Lung (tissue), 12 donors: ENCODE measurements around the gene VWCE. TPM values are rescaled to one million over a fixed set of nuclear protein-coding genes. Genes with fewer than 3 reads are reported as not detected.

Source experiments
- ATAC-seq: fragments of 200-7000 bp; cut with Tn5 transposase; one replicate; pipeline ENCODE4 v1.9.1; 2020; ENCODE audit warnings: moderate number of reproducible peaks; ENCODE audit not compliant: insufficient read depth, low FRiP score
- DNase-seq, 3 donors: peaks; one replicate each; pipeline ENCODE4 v3.0.0-alpha.2; 2013 to 2017
- H3K27ac ChIP-seq, 2 donors: one replicate each; pipeline ENCODE4 v1.5.1; 2013; ENCODE audit warnings: mild to moderate bottlenecking in 2 of 2, moderate library complexity in 2 of 2, control low read depth in 1 of 2, inconsistent platforms in 1 of 2, low read depth in 1 of 2, low read length in 1 of 2
- H3K27me3 ChIP-seq, 3 donors: one replicate each; pipeline ENCODE4 v1.5.1; 2013; ENCODE audit warnings: low read length in 2 of 3; ENCODE audit not compliant: control insufficient read depth in 3 of 3, insufficient read depth in 3 of 3
- H3K36me3 ChIP-seq, 4 donors: one replicate each; pipeline ENCODE4 v1.5.1; 2013; ENCODE audit warnings: low read length in 4 of 4, mild to moderate bottlenecking in 1 of 4, moderate library complexity in 1 of 4; ENCODE audit not compliant: control insufficient read depth in 4 of 4, insufficient read depth in 4 of 4
- H3K4me1 ChIP-seq, 5 donors: one replicate each; pipeline ENCODE4 v1.5.1; 2013; ENCODE audit warnings: low read length in 5 of 5, mild to moderate bottlenecking in 2 of 5, moderate library complexity in 1 of 5; ENCODE audit not compliant: control insufficient read depth in 5 of 5, insufficient read depth in 5 of 5
- H3K4me3 ChIP-seq: one replicate; pipeline ENCODE4 v1.5.1; 2013; ENCODE audit warnings: mild to moderate bottlenecking, control low read depth, moderate library complexity
- H3K9ac ChIP-seq, 2 donors: one replicate each; pipeline ENCODE4 v1.5.1; 2013; ENCODE audit warnings: low read length in 2 of 2, control low read depth in 1 of 2; ENCODE audit not compliant: insufficient read depth in 1 of 2
- H3K9me3 ChIP-seq, 4 donors: one replicate each; pipeline ENCODE4 v1.5.1; 2013; ENCODE audit warnings: low read length in 3 of 4, mild to moderate bottlenecking in 1 of 4, moderate library complexity in 1 of 4; ENCODE audit not compliant: control insufficient read depth in 4 of 4, insufficient read depth in 3 of 4
- WGBS, 2 donors: extraction: QIAGEN DNeasy Blood & Tissue Kit; methylation state at CpG; one replicate each; pipeline ENCODE4 v1.1.7; 2013; 5-methylcytosine and 5-hydroxymethylcytosine counted together
- polyA plus RNA-seq, 2 donors: library from polyadenylated mRNA; stranded (reverse); fragments of 200-250 nt; gene quantifications; one replicate each; pipeline ENCODE4 v1.2.1, GENCODE V29; 2013
- total RNA-seq, 2 donors: library from RNA; depleted of rRNA in 1 of 2; stranded (reverse); fragments of >200 nt in 1 of 2; gene quantifications; one replicate each; pipeline ENCODE4 v1.2.1, GENCODE V29; 2014 to 2021
- TF ChIP-seq, protein P1 (sequence below): IDR thresholded peaks from 2 replicates; pipeline ENCODE4 v1.5.1; 2012; ENCODE audit warnings: mild to moderate bottlenecking; ENCODE audit errors: control extremely low read depth, extremely low read depth
- donor health status: control.
- donor health status: control.
- donor health status: Bipolar disorder and iron deficiency.
- donor health status: healthy.
- donor health status: DM: yes; HTN: yes; CAD: no.

VWCE gene
- total and polyA plus RNA-seq, 4 donors, result 0.13 to 1.2 (median 0.60) TPM

DNA sequence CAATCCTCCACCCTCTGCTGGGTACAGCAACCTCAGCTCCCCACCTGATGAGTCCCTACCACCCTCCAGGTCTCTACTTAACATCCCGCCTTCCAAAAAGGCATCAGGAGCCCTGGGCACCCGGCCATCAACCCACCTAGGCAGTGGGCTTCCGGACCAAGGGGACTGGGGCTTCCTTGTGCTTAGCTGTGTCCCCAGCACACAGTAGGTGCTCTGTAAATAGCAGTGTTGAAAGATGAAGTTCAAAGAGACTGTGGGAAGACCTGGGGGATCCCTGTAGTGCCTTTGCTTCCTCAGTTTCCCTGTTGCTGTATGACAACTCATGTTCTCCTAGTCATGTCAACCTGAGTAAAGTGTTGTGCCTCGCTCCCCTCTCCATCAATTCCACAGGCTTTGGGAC, 21.0 kb downstream of the VWCE start:
- no peaks in the 10 kb centered on the region for H3K27me3 ChIP-seq

DNA sequence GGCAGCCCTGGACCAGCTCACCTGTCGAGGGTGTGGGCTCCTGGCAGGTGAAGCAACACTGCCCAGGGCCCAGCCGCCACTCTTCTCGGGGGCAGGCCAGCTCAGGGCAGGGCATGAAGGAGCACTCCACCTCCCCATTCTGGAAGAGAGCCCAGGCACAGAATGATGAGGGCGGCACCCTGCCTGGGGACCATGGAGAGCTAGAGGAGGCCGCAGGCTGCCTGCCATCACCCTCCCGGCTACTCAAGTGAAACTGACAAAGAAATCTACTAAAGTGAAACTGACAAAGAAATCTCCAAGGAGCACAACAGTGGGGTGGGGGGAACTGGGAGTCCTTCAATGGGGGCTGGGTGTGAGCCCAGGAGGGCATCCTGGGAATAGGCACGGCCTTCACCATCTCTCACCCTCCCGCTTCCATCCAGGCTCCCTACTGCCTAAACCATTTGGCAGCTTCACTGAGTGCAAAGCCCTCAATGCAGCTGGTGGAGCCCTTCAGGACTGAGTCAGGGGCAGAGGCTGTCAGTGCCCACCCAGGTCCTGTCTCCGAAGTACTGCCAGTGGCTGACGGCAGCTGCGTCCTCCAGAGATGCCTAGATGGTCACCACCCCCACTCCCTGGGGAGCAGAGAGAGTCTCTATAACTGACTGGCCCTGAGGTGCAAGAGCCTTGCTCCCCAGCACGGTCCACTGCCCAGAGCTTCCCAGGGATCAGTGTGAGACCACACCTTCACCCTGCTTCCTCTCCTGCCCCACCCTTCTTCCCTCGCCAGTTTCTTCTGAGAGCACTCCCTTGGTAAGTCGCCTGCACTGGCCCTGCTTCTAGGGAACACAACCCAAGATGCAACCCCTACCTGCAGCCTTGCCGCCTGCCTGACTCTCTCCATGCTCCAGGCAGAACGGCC, 21.7 kb downstream of the VWCE start:
- DNase-seq, result peak in 1 of 3 donors; percentile 8

More for the DNA sequence above, 21.0 kb downstream of the VWCE start:
- H3K4me1 ChIP-seq, result no peaks in the 10 kb centered on the region
- DNase-seq, result no peak
- 95 to 97% methylated on average over 4 of the region's 4 CpGs for WGBS, 2 donors
- H3K9me3 ChIP-seq, result no peaks in the 10 kb centered on the region
- TF ChIP-seq, protein P1, sequence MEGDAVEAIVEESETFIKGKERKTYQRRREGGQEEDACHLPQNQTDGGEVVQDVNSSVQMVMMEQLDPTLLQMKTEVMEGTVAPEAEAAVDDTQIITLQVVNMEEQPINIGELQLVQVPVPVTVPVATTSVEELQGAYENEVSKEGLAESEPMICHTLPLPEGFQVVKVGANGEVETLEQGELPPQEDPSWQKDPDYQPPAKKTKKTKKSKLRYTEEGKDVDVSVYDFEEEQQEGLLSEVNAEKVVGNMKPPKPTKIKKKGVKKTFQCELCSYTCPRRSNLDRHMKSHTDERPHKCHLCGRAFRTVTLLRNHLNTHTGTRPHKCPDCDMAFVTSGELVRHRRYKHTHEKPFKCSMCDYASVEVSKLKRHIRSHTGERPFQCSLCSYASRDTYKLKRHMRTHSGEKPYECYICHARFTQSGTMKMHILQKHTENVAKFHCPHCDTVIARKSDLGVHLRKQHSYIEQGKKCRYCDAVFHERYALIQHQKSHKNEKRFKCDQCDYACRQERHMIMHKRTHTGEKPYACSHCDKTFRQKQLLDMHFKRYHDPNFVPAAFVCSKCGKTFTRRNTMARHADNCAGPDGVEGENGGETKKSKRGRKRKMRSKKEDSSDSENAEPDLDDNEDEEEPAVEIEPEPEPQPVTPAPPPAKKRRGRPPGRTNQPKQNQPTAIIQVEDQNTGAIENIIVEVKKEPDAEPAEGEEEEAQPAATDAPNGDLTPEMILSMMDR, result no peak
- H3K27ac ChIP-seq, result no peak overlapping the region
- H3K36me3 ChIP-seq, result no peaks in the 10 kb centered on the region
- no peak for ATAC-seq
- H3K4me3 ChIP-seq, result no peak overlapping the region
- no peak overlapping the region for H3K9ac ChIP-seq

DNA sequence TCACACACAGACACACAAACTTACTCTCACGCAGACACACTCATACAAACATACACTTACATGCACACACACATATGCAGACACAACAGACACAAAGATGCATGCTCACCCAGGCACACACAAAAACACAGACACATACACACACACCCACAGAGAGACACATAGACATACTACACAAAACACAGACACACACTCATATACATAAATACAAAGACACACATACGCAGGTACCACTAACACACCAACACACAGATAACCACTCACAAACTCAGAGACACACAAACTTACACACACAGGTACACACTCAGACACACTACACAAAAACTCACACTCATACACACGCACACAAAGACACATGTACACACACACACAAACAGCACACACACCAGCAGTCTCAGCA, 22.4 kb downstream of the VWCE start:
- Histone ChIP-seq H3K9ac (no peak overlapping the region), H3K4me1 (no peaks in the 10 kb centered on the region), H3K27me3 (no peaks in the 10 kb centered on the region), H3K36me3 (no peaks in the 10 kb centered on the region), H3K9me3 (no peaks in the 10 kb centered on the region), H3K27ac (no peak overlapping the region), H3K4me3 (no peak overlapping the region)
- WGBS, 2 donors, result 89 to 92% methylated on average over 3 of the region's 3 CpGs
- ATAC-seq (no peak), DNase-seq (no peak)
- TF ChIP-seq, protein P1, result no peak

More for the DNA sequence above, 21.7 kb downstream of the VWCE start:
- Histone ChIP-seq H3K4me1 (no peaks in the 10 kb centered on the region), H3K9me3 (no peaks in the 10 kb centered on the region), H3K27ac (no peak overlapping the region), H3K4me3 (no peak overlapping the region), H3K27me3 (no peaks in the 10 kb centered on the region), H3K9ac (no peak overlapping the region), H3K36me3 (no peaks in the 10 kb centered on the region)
- 77 to 84% methylated on average over 16 of the region's 16 CpGs for WGBS, 2 donors
- TF ChIP-seq, protein P1, result no peak
- ATAC-seq, result peak; percentile 82
